ENCODE data around the gene CMIP.

Gene CMIP

DNA sequence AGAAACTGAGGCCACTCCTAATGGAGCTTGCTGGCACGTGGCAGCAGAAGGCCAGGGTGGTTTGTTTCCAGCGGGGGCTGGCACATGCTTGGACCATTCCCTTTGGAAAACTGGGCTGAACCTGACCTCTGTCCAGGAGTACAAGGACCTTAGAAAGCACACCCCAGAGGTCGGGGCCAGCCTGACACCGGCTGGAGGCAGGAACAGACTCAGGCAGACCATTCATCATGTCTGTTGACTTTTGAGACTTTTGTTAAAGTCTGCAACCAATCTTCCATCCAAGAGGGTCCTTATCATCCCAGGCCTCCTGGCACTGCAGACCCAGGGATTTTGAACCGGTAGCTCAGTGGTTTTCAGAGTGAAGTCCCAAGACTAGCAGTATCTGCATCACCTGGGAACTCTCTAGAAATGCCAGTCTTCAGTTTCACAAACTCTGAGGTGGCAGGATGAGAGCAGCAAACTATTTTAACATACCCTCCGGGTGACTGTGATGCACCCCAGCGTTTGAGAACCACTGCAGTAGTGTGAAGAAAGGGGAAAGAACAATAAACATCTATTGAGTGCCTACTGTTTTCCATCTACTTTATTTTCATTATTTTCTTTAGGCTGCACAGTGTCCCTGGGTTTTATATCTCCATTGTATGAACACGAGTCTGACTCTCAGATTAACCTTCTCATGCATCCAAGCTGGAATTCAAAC is 189.2 kb downstream of the CMIP start:
- no peak overlapping the region for H3K4me3 ChIP-seq (ENCODE audit: low read depth, low read length)
- TF ChIP-seq, protein P1, sequence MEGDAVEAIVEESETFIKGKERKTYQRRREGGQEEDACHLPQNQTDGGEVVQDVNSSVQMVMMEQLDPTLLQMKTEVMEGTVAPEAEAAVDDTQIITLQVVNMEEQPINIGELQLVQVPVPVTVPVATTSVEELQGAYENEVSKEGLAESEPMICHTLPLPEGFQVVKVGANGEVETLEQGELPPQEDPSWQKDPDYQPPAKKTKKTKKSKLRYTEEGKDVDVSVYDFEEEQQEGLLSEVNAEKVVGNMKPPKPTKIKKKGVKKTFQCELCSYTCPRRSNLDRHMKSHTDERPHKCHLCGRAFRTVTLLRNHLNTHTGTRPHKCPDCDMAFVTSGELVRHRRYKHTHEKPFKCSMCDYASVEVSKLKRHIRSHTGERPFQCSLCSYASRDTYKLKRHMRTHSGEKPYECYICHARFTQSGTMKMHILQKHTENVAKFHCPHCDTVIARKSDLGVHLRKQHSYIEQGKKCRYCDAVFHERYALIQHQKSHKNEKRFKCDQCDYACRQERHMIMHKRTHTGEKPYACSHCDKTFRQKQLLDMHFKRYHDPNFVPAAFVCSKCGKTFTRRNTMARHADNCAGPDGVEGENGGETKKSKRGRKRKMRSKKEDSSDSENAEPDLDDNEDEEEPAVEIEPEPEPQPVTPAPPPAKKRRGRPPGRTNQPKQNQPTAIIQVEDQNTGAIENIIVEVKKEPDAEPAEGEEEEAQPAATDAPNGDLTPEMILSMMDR (IDR thresholded peaks at IDR 0.05; ENCODE audit: low read depth, low read length): no peak

DNA sequence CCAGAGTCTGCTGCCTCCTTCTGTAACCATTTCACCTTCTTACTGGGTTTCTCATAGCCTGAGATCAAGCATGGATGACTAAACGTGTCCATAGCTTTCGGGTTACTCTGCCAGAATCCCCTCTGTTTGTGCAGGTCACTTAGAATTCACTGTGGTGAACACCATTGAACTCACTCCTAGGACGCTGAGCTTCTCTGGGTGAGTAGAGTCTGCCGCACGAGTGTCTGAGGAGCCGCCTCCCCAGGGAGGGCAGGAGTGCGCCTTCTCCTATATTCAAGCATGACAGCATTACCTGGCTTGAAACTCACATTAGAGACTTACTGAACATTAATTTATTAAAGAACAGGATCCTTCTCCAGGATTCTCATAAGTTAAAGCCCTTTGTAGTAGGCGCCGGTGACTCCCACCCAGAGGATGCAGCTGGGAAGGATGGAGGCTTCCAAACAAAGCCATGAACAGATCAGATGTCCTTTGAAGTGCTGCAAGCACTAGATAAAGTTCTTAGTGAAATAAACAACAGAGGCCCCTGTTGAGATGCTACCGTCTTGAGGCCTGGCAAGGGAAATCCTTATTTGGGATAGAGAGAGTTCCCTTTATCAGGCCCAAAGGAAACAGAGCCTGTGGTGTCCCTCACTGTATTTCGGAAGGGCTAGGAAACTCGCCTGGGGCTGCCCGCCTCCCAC is 189.9 kb downstream of the CMIP start:
- H3K4me3 ChIP-seq (ENCODE audit: low read depth, low read length): no peak overlapping the region
- TF ChIP-seq, protein P1 (IDR thresholded peaks at IDR 0.05; ENCODE audit: low read depth, low read length): no peak

DNA sequence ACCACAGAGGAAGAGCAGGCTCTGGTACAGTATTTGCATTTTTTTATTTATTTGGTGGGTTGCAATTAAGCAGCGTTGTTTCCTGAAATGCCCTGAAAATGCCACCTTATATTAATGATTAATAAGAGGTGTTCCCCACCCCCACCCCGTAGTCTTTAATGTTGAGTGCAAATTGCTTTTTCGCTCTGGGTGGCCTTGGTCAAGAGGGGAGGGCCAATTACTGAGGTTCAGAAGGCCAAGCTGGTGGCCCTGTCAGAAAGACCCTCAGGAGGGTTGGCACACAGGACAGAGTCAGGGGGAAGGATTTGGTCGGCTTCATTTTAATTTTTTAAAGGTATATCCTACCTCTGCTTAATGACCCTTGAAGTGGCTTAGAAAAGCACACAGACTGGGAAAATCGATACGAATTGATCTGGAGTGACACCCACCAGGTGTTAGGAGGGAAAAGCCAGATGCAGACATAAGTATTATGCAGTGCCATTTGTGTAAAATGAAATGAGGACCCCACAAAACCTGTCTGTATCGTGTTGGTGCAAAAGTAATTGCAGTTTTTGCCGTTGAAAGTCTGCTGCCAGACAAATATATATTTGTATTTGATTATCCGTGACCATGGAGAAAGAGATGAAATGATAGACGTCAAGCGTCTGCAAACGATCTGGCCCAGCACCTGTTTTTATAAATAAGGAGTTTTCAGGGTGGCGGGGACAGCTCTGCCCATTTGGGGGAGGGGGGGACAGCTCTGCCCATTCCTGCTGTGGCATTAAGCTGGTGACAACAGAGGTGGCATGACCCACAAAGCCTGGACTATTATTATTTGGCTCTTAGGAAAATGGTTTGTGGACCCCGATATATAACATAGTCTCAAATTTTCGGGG is 190.7 kb downstream of the CMIP start:
- H3K4me3 ChIP-seq (ENCODE audit: low read depth, low read length): no peak overlapping the region
- TF ChIP-seq, protein P1 (IDR thresholded peaks at IDR 0.05; ENCODE audit: low read depth, low read length): no peak

DNA sequence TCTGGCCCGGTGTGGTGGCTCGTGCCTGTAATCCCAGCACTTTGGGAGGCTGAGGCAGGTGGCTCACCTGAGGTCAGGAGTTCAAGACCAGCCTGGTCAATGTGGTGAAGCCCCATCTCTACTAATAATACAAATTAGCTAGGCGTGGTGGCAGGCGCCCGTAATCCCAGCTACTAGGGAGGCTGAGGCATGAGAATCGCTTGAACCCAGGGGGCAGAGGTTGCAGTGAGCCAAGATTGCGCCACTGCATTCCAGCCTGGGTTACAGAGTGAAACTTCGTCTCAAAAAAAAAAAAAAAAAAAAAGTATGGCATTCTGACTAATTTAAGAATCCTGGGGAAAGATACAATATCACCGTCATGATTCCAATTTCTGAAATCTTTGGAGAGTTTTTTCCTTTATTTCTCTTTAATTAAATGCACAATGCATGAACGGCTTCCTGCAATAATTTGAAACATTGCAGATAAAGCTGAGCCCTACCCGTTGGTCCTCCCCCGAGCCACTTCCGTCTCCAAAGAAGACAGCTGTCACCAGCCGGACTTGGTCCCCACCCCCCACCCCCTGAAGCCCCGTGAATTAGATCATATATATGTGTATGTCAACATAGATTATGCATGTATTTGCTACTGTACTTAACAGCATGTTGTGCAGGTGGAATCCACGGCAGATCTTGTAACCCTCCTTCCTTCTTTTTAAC is 191.8 kb downstream of the CMIP start:
- TF ChIP-seq, protein P1 (IDR thresholded peaks at IDR 0.05; ENCODE audit: low read depth, low read length): no peak
- H3K4me3 ChIP-seq (ENCODE audit: low read depth, low read length): no peak overlapping the region

DNA sequence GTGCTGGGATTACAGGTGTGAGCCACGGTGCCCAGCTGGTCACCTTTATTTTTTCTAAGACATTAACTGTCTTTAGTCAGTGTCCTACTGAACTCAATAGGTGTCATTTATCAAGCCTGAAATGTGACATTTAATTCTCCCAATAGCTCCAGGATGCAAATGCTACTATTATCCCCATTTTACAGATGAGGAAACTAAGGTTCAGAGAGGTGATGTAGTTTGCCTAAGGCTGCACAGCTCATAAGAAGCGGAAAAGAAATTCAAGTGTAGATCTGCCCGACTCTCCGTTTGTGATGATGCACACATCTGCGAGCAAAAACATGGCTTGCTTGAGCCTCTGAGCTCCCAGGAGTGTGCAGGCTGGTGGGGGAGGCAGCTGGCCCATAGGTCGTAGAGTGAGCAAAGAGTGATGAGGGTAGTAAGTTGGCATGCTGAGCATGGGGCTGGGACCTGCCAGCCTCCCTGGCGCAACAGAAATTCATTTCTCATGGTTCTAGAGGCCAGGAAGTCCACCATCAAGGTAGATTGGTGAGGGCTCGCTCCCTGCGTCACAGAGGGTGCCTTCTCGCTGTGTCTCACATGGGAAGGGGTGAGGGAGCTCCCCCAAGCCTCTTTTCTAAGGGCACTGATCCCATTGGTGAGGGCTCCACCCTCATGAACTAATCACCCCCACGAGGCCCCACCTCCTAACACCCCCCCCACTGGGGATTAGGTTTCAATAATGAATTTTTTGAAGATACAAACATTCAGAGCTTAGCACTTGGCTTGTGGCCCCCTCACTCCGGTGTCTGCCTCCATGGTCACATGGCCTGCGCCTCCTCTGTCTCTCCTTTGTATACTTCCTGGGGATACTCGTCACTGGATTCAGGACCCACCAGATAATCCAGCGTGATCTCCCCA is 193.0 kb downstream of the CMIP start:
- no peak overlapping the region for H3K4me3 ChIP-seq (ENCODE audit: low read depth, low read length)
- TF ChIP-seq, protein P1 (IDR thresholded peaks at IDR 0.05; ENCODE audit: low read depth, low read length): no peak

DNA sequence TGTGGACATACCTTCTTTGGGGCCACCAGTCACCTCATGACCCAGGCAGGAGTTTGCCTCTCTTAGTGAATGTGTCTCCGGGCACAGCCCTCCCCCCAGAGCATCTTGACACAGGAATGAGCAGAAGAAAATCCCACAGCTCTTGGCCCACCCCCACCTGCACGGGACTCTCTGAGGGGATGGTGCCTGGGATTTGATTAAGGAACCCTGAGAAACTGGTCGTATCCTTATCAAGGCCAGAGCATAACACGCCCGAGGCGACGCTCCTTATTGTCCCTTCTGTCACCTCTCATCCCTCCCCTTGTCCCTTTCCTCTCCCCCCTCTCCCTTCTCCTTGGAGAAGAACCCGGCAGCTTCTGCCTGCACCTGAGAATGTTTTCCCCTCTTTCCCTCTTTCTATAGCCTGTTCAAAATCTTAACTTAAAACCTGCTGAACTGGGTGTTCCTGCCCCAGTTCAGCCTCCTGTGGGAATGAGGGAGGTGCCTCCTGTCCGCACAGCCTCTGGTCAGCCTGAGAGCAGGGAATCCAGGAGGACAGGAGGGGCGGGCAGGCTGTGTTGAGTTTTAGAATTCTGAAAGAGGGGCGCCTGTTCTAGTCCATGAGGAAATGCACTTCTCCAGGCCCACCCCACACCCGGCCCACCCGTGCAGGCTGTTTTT is 193.8 kb downstream of the CMIP start:
- H3K4me3 ChIP-seq (ENCODE audit: low read depth, low read length): no peak overlapping the region
- TF ChIP-seq, protein P1 (IDR thresholded peaks at IDR 0.05; ENCODE audit: low read depth, low read length): no peak
